ENCODE data around the gene HIF1A.
"Not testable (repeated sequence)": the region's sequence is repeated elsewhere in the genome, so short reads cannot be mapped to it uniquely, and the experiment has no call there.

Gene HIF1A

DNA sequence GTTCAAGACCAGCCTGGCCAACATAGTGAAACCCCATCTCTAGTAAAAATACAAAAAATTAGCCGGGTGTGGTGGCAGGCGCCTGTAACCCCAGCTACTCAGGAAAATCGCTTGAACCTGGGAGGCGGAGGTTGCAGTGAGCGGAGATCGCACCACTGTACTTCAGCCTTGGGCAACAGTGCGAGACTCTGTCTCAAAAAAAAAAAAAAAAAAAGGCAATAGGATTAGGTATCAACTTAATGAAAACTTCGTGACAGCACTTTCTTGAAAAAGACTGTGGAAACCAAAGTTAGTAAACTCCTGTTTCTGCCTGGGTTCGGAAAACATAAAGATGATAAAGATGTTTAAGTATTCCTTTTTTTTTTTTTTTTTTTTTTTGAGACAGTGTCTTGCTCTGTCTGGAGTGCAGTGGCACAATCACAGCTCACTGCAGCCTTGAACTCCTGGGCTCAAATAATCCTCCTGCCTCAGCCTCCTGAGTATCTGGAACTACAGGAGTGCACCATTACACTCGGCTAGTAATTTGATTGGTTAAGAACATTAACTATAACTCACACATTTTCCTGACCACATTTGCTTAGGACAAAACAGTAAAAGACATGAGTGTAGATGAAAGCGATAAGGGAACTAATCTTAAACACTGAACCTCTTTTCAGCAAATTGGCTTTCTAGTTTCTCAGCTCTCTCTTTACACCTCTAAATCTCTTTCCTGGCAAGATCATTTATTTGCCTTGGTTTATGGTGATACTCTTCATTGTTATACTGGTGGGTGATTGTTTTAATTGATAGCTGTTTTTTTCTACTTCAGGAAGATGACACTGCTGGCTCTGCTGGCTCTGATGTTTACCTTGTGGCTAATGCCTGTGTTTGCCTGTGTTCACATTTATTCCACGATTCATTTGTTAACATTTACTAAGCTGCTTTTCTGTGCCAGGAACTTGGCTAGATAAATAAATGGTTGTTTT lies 15.8 kb downstream of the HIF1A start:
- no peak for DNase-seq

DNA sequence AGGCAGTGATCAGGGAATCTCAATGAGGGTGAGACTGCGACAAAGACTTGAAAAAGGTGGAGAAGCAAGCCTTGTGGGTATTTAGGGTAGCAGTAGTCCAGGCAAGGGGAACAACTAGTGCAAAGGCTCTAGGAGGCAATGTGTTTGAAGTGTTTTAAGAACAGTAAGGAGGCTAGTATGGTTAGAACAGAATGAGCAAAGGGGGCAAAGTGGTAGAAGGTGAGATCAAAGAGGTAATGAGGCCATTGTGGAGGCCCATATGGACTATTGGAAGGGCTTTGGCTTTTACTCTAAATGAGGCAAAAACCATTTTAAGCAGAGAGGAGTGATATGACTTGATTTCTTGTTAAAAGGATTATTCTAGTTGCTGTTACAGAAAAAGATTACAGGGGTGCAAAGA lies 16.8 kb downstream of the HIF1A start:
- no peak for DNase-seq

DNA sequence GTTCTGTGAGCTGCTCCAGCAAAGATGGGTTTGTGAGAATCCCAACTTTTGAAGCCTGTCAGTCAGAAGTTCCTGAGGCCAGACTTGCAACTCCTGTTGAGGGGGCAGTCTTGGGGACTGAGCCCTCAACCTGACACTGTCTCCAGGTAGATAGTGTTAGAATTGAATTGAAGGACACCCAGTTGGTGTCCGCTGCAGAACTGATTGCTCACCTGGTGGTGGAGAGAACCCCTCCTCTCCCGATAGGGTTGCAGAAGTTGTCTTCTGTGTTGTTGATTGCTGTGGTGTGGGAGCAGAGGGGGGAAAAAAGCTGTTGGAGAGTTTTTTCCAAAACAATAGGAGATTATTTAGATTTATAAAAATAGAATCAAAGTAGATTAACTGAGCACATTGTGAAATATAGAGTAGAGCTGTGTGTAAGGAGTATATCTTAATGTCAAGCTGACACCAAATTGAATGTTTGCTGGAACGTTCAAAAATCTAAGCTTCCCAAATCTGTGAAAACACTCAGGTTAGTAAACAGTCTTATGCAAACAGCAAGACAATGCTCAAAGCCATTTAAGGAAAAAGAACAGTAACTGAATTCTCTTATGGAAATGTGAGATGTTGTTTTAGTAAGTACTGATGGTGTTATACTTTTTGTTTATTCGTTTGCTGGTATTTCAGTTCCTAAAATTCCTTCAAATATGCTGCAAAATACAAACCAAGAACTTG lies 18.6 kb downstream of the HIF1A start:
- no peak for DNase-seq

DNA sequence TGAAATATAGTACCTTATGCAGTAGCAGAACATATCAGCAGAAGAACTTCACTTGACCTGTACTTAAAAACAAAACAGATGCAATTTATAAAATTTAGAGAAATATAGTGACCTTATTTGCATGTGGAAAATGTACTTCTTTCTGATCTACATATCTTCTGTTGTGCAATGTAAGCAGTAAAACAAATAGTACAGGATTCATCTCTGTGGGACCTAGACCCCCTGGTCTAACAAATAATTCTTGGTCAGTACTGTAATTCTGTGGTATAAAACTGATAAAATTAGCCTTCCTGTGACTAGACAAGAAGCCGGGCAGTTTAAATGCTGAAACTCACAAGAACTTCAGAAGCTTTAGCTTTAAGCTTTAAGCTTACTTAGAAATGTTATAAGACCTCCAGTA lies 21.6 kb downstream of the HIF1A start:
- DNase-seq: no peak

DNA sequence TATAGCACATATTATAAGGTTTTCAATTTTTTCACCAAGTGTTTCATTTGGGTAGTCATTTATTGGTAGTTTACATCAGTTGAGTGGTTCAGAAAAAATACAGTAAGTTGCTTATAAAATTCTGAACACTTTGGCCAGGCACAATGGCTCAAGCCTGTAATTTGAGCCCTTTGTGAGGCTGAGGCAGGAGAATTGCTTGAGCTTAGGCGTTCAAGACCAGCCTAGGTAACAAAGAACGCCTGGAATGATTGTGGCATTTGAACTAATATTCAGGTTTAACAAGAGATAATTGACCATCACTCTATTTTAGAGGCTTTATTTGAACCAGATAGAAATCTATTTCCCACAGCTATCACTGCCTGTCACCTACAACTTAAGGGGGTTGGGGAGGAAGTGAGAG lies 22.7 kb downstream of the HIF1A start:
- DNase-seq: no peak

DNA sequence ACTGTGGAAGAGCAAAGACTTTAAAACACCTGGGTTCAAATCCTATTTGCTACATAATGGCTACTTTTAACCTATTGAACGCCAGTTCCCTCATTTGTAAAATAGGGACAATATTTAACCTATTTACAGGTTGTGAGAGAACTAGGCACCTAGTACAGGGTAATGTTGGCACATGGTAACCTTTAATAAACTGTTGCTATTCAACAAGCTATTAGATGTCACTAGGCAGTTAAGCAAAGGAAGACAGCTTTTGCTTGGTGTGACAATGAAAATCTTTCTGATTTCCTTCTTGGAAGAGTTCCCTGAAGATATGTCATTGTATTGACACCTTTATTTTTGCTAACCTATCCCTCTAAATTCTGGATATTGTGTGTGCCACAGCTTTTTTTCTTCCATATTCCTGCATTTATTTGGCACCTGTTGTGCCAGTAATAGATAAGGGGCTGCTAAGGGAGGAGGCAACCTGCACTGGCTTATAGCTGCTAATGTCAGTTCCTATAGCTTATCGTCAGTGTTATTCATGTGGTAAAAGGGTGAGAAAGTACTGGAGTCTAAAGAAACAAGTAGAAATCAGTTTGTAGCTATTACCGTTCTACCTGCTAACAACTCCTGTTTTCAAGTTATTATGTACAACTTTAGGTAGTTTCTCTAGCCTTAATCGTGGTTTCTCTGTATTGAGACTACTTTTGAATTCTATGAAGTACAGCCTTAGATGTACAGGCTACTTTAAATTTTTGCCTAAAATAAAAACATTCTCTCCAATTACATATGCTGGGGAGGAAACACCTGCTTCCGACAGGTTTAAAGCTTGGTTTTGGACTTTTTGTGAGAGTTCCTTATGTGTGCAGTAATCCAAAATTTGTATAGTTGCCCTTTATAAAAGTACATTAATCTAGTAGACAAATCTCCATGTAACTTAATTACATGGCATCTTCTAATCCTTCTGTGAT lies 24.3 kb downstream of the HIF1A start:
- DNase-seq: no peak

DNA sequence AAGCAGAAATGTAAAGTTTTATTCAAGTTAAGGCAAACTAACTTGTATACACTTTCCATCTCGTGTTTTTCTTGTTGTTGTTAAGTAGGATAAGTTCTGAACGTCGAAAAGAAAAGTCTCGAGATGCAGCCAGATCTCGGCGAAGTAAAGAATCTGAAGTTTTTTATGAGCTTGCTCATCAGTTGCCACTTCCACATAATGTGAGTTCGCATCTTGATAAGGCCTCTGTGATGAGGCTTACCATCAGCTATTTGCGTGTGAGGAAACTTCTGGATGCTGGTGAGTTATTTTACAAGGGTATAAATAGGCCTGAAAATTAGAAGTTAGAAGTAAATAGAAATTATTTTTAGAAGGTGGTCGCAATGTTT lies 25.0 kb downstream of the HIF1A start:
- no peak for DNase-seq

DNA sequence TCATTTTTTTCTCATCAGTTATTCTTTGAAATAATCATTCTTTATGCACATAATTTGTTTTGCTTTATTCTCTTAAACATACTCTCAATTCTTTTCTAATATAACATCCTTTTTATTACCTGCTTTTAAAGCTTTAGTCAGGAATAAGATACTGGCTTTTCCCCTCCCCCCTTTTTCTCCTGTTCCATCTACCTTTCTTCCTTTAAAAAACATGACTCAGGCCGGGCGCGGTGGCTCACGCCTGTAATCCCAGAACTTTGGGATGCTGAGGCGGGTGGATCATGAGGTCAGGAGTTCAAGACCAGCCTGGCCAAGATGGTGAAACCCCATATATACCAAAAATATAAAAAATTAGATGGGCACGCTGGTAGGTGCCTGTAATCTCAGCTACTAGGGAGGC lies 25.4 kb downstream of the HIF1A start:
- no peak for DNase-seq

DNA sequence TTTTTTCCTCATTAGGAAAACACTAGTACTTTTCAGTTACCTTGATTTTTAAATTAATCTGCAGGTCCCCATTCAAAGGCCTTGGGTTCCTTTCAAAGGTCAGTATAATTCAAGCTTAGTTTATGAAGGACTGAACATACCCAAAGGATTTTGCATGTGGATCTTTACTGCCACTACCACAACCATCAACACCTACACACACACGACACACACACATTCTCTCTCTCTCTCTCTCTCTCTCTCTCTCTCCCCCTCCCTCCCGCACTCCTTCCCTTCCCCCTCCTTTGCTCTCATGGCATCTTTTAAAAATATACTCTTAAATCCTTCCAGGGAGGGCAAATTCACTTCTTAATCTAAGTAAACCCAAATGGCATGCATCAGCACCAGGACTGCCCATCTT lies 28.8 kb downstream of the HIF1A start:
- no peak for DNase-seq

DNA sequence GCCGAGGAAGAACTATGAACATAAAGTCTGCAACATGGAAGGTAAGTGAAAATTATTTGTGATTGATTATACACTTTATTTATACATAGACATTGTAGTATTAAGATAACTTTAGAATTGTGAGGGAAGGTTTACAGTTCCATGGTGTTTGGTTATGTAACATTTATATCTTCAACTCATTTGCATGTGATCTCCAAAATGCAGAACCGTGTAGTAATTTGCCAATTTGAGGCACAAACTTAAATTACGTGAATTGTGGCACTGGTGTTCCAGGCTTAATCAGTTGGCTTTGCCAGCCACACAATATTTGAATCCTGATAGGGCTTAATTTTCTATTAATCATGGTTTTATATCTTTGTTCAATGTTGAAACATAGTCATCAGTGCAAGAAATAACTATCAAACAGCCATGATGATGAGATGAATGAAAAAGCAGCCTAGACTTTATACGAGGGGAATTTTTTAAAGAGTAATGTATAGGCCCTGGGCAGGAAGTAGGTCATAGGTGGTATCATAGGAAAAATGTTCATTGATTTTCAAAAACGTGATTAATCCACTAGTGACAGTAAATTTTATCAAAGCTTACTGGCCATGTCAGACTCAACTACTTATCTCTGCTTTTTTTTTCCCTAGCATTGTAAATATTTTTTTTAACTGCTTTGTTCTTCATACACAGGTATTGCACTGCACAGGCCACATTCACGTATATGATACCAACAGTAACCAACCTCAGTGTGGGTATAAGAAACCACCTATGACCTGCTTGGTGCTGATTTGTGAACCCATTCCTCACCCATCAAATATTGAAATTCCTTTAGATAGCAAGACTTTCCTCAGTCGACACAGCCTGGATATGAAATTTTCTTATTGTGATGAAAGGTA lies 31.7 kb downstream of the HIF1A start:
- no peak for DNase-seq

GRCh38 chr14:61730756-61731373 lies 35.6 kb downstream of the HIF1A start:
- DNase-seq: no peak

DNA sequence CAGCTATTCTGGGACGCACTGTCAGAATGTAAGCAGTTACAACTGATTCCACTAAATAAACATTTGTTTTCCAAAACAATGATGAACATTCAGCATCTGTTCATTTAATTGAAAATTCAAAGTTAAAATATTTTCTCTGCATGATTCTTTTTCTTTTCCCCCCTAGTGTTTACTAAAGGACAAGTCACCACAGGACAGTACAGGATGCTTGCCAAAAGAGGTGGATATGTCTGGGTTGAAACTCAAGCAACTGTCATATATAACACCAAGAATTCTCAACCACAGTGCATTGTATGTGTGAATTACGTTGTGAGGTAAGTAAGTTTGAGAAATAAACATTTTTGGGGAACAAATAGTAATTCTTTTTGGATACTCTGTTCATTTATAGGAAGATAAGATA lies 38.7 kb downstream of the HIF1A start:
- no peak for DNase-seq

- DNase-seq: no peak
Measured at GRCh38 chr14:61736751-61737150, 41.4 kb downstream of the HIF1A start.

DNA sequence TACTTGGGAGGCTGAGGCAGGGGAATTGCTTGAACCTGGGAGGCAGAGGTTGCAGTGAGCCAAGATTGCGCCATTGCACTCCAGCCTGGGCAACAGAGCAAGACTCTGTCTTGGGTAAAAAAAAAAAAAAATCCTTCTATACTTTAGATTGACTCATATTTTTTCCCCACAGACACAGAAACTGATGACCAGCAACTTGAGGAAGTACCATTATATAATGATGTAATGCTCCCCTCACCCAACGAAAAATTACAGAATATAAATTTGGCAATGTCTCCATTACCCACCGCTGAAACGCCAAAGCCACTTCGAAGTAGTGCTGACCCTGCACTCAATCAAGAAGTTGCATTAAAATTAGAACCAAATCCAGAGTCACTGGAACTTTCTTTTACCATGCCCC lies 42.6 kb downstream of the HIF1A start:
- no peak for DNase-seq

- no peak for DNase-seq
Measured at GRCh38 chr14:61739133-61739532, 43.8 kb downstream of the HIF1A start.

DNA sequence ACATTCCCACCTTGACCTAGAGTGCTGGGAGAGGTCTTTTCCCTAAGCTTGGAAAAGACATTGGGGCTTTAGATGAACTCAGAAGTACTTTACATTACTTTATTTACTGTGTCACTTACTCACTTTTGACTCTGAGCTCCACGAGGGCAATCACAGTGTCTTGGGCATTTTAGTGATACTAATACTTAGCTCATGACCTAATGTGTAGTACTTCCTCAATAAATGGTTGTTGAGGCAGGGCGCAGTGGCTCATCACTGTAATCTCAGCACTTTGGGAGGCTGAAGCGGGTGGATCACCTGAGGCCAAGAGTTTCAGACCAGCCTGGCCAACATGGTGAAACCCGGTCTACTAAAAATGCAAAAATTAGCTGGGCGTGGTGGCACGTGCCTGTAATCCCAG lies 47.1 kb downstream of the HIF1A start:
- DNase-seq: no peak

- no peak for DNase-seq
Measured at GRCh38 chr14:61744238-61744637, 48.9 kb downstream of the HIF1A start.

GRCh38 chr14:61746346-61746745 lies 51.0 kb downstream of the HIF1A start:
- DNase-seq: not testable (repeated sequence)

GRCh38 chr14:61746881-61747280 lies 51.6 kb downstream of the HIF1A start:
- DNase-seq: no peak

- DNase-seq: no peak
Measured at GRCh38 chr14:61747342-61747741, 52.0 kb downstream of the HIF1A start.

GRCh38 chr14:61749264-61749663 lies 54.0 kb downstream of the HIF1A start:
- DNase-seq: no peak

DNA sequence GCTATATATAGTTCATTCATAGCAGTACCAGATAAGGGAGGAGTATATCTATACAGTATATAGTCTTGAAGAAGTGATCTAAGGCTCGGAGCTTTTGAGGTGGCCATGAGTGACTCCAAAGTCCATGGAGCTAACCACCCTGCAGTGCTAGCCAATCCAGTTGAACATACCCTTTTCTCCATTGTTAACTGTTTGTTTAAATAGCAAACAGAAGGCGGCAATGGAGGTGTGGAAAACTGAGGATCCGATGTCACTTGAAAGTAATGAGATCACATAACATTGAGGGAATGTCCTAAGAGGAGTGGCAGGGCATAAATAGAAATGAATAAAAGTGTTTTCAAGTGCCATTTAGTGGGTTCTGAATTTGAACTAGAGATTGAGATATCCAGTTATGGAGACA lies 54.6 kb downstream of the HIF1A start:
- DNase-seq: no peak
